Neutrophil (primary cell): ENCODE results near the gene DMD.

ENCODE experiments used
- H3K27ac ChIP-seq: fragments of 200-600 bp; sonication (generic); 2 replicates; pipeline ENCODE4 v1.5.1; 2016; ENCODE audit warnings: mild to moderate bottlenecking, moderate library complexity
- H3K27me3 ChIP-seq: fragments of 200-600 bp; sonication (generic); 2 replicates; pipeline ENCODE4 v1.6.0; 2016; ENCODE audit warnings: mild to moderate bottlenecking
- H3K36me3 ChIP-seq: fragments of 200-600 bp; sonication (generic); 2 replicates; pipeline ENCODE4 v1.5.1; 2017
- H3K4me1 ChIP-seq, 2 experiments: fragments of 200-600 bp in 1 of 2; sonication (generic) in 1 of 2; 1 replicate in 1 of 2; 2 replicates in 1 of 2; pipeline versions ENCODE4 v1.5.1 to v1.6.1; 2013 to 2016; ENCODE audit warnings: low read depth in 1 of 2, low read length in 1 of 2, mild to moderate bottlenecking in 1 of 2, moderate library complexity in 1 of 2; ENCODE audit not compliant: control insufficient read depth in 1 of 2, insufficient read depth in 1 of 2
- H3K4me3 ChIP-seq, 2 experiments: fragments of 200-600 bp in 1 of 2; sonication (generic) in 1 of 2; 1 replicate in 1 of 2; 2 replicates in 1 of 2; pipeline ENCODE4 v1.5.1; 2013 to 2016; ENCODE audit warnings: low read depth in 1 of 2, low read length in 1 of 2, mild to moderate bottlenecking in 1 of 2, moderate library complexity in 1 of 2
- H3K9me3 ChIP-seq: fragments of 200-600 bp; sonication (generic); 2 replicates; pipeline ENCODE4 v1.5.1; 2016
- TF ChIP-seq, protein P1 (sequence below): fragments of 200-600 bp; sonication (generic); IDR thresholded peaks from 2 replicates; pipeline ENCODE4 v1.5.1; 2016; ENCODE audit warnings: antibody characterized with exemption

DMD gene

DNA sequence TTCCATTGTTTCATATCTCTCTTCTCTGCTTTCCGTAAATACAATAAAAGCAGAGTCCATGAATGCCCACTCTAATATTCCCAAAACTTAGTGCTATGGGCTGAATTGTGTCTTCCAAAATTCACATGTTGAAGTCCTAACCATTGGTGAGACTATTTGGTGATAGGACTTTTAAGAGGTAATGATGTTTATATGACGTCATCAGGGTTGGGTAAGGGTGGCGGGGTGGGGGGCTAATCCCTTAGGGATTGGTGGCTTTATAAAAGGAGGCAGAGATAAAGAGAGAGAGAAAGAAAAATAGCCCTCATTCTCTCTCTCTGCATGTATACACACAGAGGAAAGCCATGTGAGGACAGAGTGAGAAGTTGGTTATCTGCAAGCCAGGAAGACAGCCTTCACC is 722.2 kb downstream of the DMD start:
- H3K36me3 ChIP-seq, result no peaks in the 10 kb centered on the region
- H3K27me3 ChIP-seq, result no peaks in the 10 kb centered on the region
- H3K9me3 ChIP-seq, result no peaks in the 10 kb centered on the region
- no peaks in the 10 kb centered on the region for H3K4me1 ChIP-seq
- no peak overlapping the region for H3K27ac ChIP-seq
- H3K4me3 ChIP-seq, result no peak overlapping the region
- TF ChIP-seq, protein P1, sequence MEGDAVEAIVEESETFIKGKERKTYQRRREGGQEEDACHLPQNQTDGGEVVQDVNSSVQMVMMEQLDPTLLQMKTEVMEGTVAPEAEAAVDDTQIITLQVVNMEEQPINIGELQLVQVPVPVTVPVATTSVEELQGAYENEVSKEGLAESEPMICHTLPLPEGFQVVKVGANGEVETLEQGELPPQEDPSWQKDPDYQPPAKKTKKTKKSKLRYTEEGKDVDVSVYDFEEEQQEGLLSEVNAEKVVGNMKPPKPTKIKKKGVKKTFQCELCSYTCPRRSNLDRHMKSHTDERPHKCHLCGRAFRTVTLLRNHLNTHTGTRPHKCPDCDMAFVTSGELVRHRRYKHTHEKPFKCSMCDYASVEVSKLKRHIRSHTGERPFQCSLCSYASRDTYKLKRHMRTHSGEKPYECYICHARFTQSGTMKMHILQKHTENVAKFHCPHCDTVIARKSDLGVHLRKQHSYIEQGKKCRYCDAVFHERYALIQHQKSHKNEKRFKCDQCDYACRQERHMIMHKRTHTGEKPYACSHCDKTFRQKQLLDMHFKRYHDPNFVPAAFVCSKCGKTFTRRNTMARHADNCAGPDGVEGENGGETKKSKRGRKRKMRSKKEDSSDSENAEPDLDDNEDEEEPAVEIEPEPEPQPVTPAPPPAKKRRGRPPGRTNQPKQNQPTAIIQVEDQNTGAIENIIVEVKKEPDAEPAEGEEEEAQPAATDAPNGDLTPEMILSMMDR, result no peak

- Histone ChIP-seq H3K4me1 (no peaks in the 10 kb centered on the region), H3K9me3 (no peaks in the 10 kb centered on the region), H3K27me3 (no peaks in the 10 kb centered on the region), H3K36me3 (no peaks in the 10 kb centered on the region), H3K27ac (no peak overlapping the region), H3K4me3 (no peak overlapping the region)
- TF ChIP-seq, protein P1, result no peak
Measured at GRCh38 chrX:32483534-32484136, 727.7 kb downstream of the DMD start.

DNA sequence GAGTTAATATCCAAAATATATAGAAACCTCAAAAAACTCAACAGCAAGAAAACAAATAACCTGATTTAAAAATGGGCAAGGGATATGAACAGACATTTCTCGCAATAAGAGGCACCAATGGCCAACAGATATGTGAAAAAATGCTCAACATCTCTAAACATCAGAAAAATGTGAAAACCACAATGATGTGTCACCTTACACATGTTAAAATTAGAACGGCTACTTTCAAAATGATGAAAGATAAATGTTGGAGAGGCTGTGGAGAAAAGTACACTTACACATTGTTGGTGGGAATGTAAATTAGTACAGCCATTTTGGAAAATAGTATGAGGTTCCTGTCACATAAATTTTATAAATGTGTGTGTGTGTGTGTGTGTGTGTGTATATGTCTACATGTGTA is 731.3 kb downstream of the DMD start:
- TF ChIP-seq, protein P1, result no peak
- Histone ChIP-seq H3K9me3 (no peaks in the 10 kb centered on the region), H3K36me3 (no peaks in the 10 kb centered on the region), H3K4me1 (no peaks in the 10 kb centered on the region), H3K27ac (no peak overlapping the region), H3K27me3 (no peaks in the 10 kb centered on the region), H3K4me3 (no peak overlapping the region)

DNA sequence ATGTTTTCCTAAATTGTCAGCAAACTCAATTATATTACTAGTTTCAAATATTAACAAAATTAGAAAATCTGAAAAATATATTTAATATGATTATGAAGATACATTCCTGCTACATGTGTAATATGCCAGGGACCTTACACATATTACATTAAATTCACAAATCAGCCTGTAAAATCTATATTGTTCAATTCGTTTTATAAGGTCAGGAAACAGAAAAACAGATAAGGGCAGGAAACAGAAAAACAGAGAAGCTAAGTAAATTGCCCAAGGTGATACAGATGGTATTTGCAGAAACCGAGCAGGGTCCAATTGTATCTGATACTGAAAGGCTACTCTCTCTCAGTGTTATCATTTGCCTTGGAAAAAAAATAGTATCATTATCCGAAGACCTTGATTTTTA is 739.0 kb downstream of the DMD start:
- Histone ChIP-seq H3K9me3 (no peaks in the 10 kb centered on the region), H3K27me3 (no peaks in the 10 kb centered on the region), H3K4me1 (no peaks in the 10 kb centered on the region), H3K4me3 (no peak overlapping the region), H3K36me3 (no peaks in the 10 kb centered on the region), H3K27ac (no peak overlapping the region)
- TF ChIP-seq, protein P1, result no peak

DNA sequence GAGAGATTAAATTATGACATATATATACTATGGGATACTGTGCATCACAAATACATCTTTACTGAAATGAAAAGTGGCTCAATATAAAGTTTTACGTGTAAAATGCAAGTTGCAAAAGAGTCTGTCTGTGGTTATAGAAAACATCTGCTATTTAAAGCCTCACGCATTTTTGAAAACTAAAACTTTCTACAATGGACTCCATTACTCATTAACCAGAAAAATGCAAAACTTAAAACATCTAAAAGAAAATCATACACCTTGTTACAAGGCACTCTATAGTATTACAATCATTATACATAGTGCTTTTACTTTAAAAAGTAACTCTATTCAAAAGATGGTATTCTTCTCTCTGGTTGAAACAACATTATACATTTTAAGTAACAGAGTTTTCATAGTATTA is 755.6 kb downstream of the DMD start:
- H3K4me3 ChIP-seq, result no peak overlapping the region
- H3K9me3 ChIP-seq, result no peaks in the 10 kb centered on the region
- no peaks in the 10 kb centered on the region for H3K4me1 ChIP-seq
- H3K27me3 ChIP-seq, result no peaks in the 10 kb centered on the region
- H3K36me3 ChIP-seq, result no peaks in the 10 kb centered on the region
- no peak overlapping the region for H3K27ac ChIP-seq
- TF ChIP-seq, protein P1, result no peak
